Hypothalamus (tissue), 51 donors: Measurements from ENCODE around the gene CDC42EP3.
A peak's percentile ranks its signal among the peaks of the same experiment; 100 is the strongest.

ENCODE experiments used
- DNase-seq, 51 donors: peaks; one replicate each; lab custom pipeline; 2025; lab: John Stamatoyannopoulos, UW

Gene CDC42EP3

DNA sequence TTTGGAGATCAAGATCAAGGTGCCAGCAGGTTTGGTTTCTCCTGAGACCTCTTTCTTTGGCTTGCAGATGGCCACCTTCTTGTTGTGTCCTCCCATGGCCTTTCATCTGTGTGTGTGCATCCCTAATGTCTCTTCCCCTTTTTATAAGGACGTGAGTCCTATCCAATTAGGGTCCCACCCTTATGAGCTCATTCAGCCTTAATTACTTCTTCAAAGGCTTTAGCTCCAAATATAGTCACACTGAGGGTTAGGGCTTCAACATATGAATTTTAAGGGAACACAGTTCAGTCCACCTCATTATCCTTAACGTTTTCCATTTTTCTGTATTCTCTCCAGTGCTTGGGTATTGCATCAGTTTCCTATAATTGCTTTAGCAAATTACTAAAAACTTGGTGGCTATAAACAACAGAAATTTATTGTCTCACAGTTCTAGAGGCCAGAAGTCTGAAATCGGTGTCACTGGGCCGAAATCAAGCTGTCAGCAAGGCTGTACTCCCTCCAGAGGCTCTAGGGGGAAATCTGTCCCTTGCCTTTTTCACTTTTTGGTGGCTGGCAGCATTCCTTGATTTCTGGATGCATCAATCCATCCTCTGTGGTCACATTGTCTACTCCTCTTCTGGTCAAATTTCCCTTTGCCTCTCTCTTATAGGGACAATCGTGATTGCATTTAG is 34.1 kb downstream of the CDC42EP3 start:
- no peak for DNase-seq

DNA sequence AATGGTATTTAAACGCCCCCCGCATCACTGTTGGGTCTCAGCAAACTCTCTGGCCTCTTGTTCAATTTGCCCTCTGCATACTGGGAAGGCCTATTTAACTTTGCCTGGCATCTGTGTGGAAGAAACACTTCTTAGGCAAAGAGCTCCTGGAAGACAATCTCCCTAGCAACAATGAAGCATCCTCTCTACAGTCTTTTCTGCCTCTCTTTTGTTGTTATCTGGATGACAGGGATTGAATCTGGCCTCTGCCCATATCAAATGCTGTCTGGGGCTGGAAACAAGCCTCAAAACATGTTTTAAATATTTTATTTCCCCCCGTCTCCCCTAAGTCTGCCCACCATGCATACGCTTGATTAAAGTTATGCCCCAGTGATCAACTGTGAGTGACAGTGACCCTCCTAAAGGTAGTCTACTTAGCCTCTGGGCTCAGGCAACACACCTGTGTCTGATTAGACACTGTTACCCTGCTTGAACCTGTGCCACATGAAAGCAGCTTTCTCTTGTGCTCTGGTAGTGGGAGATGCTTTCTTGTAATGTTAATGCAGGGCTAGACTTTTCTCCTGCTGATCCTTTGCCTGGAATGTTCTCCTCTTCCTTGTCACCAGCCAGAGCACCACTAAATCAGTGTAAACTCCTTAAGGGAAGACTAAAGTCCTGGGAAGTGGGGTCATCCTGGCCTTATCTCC is 34.9 kb downstream of the CDC42EP3 start:
- DNase-seq, result no peak

DNA sequence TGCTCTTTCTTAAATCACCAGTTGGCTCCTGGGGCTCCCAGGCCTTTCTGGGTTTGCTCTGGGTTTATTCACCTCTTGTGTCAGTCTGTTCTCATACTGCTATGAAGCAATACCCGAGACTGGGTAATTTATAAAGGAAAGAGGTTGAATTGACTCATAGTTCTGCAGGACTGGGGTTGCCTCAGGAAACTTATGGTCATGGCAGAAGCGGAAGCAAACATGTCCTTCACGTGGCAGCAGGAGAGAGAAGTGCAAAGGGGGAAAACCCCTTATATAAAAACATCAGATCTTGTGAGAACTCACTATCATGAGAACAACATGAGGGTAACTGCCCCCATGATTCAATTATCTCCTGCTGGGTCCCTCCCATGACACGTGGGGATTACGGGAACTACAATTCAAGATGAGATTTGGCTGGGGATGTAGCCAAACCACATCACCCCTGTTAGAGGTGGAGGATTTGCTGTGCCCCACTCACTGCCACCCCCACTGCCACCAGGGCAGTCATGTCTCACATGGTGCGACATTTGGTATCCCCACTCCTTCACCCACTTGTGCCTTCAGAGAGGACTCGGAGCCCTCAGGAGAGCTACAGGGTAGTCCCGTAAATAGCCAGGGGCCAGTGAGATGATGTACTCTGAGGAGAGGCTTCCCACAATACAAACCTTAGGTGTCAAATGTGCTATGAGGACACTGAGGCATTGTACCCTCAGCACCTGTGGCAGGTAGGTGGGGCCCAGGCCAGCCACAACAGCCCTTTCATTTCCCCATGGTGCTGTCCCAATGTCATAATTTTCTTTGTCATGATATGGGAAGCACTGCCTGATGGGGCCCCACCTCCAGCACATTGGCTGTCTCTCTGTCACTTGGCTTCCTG is 35.7 kb downstream of the CDC42EP3 start:
- DNase-seq, result peak in 2 of 51 donors; percentile 41 to 62

DNA sequence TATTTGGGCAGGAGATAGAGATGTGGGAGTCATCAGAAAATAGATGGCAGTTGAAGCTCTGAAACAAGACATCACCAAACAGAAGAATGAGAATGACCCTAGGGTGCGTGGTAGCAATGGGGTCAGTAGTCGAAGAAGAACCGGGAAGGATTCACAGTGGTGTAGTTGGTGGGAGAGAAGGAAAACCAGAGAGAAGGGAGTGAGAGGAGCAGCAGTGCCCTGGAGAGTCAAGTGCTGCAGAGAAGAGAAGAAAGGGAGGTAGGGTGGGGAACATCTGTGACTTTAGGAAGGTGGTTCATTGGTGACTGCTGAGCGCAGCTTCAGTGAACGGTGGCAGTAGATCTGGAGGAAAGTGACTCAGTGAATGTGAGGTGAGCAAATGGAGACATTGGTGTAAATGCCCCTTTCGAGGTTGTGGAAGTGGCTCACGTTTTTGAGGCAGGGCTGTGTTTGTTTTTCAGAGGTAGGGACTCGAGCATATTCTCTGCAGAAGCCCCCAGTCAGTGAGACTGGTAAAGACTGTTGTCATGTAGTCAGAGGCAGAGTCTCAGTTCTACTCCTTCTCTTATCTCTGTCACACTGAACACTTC is 36.4 kb downstream of the CDC42EP3 start:
- DNase-seq, result no peak

DNA sequence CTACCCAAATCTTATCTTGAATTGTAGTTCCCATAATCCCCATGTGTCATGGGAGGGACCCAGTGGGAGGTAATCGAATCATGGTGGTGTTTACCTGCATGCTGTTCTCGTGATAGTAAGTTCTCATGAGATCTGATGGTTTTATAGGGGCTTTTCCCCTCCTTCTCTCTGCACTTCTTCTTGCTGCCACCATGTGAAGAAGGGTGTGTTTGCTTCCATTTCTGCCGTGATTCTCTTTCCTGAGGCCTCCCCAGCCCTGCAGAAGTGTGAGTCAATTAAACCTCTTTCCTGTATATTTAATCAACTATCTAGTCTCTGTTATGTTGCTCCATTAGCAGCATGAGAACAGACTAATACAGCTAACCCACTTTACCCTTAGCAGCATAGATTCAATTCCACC is 37.6 kb downstream of the CDC42EP3 start:
- DNase-seq, result no peak

DNA sequence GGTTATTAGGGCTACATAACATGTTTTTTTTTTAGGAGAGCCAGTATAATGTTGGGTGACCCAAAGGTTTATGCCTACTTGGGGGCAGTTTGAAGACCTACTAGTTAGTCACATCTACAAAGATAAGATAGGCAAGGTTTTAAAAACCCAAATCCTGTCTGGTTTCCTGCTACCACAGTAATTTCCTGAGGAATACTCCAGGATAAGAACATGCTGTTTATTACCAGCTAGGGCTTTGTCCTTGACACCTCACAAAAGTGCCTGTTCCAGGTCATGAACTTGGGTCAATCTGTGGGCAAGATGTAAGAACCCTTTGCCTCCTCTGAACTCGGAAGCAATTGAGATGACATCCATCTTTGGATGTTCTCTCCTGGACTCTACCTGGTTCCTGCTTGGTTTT is 38.2 kb downstream of the CDC42EP3 start:
- DNase-seq, result no peak

DNA sequence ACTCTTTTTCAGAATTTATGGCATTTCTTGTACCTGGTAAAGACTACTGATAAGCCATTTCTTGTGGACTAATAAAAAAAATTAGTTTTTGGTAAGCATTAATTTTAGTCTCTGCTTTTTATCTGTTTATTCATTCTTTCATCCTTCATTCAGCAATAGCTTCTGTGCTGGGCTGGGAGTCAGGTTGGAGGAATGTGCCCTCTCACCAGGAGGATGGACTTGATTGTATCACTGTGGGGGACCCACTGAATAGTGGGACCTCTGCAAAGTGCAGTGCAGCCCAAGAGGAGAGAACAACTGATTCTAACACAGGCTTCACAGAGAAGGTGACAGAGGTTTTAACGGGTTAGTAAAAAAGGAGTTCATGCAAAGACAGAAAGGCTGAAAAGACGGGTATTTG is 39.1 kb downstream of the CDC42EP3 start:
- DNase-seq, result no peak

DNA sequence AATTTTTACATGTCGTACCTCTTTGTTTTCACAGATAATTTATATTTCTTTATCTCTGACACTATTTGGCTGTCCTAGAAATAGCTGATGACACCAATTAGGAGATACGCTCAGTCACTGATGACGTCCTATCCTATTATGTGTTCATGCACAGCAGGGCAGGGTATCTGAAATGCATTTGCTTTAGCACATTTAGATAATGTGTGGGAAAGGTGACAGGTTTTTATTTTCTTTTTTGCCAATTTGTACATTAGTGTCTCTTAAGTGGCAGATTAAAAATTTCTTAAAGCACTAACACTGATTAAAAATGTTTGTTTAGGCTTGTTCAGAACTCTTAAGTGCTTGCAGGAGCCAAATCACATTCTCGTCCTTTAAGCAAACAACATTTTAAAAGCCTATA is 39.7 kb downstream of the CDC42EP3 start:
- DNase-seq, result no peak

DNA sequence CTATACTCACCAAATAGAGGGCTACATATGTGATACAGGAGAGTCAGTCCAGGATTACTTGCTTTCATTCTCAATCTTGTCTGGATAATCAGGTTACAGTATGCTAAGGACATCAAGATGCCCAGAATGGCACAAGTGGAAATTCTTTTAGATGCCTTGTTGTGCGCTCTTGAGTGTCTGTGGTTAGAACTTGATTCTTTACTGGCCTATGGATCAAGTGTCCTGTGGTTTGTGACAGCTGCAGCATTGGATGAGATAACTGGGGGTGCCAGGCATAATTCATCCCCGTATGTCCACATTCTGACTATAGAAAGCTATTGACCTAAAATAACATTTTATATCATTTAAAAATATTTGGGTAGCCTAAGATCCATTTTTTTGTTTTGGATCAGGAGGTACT is 40.1 kb downstream of the CDC42EP3 start:
- DNase-seq, result no peak

DNA sequence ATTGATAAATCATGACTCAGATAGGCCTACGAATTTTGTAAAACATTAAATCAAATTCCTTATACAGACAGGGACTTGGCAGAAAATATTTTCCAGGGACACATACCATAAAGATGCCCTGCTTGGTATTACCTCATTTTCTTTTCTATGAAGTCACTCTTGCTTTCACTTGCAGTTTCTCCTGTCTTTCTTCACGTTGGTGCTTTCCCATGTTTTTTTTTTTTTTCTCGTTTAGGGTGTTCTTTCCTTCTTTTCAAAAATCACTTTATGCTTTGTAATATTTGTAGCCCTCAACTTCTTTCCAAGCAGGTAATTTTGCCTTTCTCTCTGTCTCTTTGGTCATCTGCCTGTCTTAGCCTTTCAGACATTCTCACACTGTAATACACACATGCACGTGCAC is 40.7 kb downstream of the CDC42EP3 start:
- no peak for DNase-seq

DNA sequence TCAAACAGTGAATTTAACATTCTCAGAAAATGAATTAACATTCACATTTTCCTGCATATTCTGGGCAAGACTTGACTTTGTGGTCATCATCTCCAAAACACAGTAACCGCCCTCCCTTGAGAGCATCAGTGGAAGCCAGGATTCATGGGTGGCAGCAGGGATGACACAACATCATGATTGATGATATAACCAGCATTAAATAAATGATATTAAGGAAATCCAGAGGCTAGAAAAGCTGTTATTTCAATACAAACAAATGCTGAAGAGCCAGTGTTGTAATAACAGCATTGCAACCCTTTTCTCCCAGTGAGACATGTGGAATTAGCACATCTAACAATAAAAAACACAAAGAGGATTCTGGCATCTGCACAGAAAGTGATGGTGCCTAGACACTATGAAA is 41.1 kb downstream of the CDC42EP3 start:
- DNase-seq, result no peak

DNA sequence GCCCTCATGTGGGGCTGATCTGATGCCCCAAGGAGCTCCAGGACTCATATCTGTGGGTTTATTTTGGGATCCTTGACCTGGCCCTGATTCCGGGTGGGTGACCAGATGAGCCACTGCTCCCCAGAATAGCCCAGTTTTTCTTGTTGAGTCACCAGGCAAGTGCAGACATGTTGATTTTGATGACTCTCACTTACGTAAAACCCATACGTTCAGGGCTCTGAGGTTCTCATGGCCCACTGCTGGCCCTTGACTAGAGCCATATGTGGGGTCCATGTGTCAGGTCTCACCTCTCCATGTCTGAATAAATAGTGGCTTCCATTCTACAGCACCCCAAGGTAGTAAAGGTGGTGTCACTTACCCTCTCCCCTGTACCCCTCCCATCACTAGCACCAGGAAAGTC is 41.9 kb downstream of the CDC42EP3 start:
- DNase-seq, result no peak

DNA sequence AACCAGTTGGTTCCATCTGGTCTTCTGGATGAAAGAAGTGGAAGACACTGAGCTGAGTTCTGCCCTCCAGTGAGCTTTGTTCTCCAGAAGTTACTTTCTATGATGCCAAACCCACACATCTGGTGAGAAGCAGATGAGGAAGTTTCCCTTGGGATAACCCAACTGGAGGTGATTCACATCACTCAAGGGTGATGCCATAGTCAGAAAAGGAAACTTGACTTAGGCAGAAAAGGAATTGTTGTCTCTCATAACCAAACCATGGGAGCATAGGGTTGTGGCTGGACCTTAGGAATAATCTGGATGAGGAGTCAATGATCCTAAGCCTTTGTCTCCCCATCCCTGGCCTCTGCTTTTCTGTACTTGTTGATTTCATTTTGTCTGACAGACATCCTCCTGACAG is 43.7 kb downstream of the CDC42EP3 start:
- no peak for DNase-seq

DNA sequence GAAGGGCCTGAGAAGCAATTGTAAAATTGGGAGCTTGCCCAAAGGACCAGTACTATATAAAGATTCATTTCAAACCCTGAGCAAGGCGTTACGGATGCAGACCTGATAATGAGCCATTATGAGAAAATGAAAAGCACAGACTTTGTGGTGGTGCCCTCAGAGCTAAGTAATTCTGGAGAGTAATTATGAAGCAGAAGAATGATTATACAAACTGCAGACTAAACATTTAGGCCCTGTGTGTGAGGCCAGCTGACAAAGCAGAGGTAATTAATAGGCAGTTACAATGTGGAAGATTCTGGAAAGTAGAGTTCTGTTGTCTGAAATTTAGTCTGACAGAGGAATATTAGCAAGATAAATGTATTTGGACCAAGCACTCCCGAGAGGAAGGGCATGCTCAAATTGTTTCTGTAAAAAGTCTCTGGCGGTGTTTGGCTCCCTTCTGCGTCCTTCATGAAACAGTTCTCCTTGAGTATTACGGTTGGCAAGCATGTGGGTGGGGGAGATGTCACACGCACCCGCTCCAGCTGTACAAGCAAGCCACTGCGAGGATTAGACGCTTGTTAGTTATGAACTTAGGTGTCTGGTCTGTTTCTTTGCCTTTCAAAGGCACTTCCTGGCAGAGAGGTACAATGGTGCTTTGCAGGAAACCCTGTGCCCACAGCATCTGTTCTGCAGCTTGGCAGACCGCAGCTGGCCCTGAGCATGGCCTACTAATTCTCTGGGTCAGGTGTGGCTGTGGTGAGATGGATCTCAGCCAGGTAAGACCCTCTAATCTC is 45.5 kb downstream of the CDC42EP3 start:
- DNase-seq, result no peak

DNA sequence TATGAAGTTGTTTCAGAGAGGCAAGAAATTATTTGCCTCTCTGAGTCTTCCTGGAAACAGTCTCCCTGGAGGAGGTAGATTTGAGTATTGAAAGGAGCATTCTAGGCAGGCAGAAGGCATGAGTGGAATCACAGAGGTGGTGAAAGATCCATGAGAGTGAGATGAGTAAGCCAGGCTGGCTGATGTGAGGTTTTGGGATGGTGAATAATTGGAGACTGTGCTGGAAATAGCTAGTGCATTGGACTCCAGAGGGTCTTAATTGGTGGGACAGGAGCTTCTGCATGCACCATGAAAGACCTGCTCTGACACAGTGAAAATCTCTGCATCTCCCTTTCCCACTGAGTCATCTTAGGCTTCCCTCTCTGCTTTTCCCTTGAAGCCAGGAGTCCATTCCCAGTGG is 46.3 kb downstream of the CDC42EP3 start:
- peak in 1 of 51 donors; percentile 19 for DNase-seq

DNA sequence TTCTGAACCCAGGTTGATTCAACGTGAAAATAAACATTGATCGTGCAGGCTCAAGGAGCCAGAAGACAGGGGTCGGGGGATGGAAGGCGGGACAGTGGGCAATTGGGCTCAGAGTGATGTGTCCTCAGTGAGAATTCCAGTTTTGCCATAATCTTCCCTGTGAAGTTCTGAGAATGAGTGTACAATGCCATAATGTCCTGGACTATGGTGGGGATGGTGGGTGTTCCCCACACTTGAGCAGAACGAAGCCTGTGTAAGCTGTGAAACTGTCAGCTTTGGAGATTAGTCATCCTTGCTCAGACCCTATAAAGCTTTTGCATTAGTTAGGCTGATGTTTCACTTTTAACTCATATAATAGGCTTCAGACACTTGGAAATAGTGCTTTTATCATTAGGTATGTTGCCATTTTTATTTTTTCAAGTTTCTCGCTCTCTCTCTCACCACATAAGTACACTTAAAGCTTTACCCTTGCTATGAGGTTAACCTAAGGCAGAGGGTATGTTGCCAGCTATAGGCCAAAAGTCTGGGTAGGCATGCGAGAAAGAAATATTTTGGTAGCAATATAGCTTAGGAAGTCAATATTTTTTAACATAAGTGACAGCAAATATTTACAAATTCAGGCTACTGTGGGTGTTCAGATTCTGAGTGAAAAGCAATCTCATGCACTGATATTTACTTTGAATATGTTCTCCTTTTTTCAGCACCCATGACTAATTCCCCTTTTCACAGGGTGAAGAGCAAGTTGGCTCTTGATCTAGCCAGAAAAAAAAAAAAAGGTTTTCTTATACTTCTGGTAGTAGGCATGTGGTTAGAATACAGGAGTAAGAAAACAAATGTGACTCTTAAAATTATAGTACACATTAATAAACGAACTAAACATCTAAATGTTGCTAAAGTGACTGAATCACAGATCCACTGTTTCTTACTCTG is 47.2 kb downstream of the CDC42EP3 start:
- no peak for DNase-seq

DNA sequence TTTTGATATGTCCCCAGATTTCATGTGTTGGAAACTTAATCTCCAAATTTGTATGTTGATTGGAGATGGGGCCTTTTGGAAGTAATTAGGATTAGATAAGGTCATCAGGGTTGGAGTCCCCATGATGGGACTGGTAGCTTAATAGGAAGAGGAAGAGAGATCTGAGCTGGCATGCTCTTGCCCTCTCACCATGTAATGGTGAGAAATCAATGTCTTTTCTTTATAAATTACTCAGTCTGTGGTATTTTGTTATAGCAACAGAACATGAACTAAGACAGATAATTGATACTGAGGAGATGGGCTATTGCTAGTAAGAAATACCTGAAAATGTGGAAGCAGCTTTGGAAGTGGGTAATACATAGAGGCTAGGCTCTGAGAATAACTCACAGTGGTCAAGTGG is 48.0 kb downstream of the CDC42EP3 start:
- DNase-seq, result no peak

DNA sequence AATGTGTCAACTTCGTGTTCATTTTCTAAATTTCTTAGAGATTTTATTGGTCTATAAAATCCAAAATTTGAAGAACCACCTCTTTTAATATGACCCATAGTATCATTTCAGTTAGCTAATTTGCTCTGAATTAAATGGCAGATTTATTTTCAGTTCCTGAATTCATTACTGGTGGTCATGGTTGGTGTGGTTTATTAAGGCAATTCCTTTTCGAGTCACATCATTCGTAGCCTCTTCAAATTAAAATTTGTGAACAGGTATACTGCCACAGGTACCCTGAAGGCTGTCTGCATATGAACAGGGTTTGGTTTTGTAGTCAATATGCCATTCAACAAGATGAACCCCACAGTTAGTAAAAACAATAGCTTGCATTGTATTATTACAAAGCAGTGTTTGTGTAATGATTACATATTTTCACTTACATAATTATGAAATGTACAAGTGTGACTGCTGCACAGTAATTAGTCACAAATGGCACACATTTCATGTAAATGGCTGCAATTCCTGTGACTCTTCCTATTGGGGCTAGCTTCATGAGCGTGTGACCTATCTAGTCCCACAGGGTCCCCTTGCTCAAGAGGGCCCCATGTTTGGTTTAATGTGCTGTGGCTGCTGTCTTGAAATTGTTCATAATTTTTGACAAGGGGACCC is 48.9 kb downstream of the CDC42EP3 start:
- no peak for DNase-seq

DNA sequence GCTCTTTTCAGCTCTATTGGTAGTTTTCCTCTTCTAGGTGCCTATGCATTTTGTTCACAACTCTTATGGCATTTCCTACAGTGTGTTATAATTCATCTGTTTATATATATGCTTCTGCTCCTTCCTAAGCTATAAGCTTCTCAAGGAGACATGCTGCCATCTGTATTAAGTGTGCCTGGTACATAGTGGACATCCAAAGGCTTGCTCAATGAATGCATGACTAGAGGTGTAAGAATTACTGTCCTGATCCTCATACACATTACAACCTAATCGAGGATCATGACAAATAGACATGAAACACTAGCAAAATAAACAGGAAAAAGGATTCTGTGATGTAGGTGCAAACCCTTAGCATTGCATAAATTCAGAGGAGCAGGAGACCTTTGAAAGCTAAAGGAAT is 50.2 kb downstream of the CDC42EP3 start:
- DNase-seq, result no peak
